ENCODE measurements around the gene NAXD.

DNA sequence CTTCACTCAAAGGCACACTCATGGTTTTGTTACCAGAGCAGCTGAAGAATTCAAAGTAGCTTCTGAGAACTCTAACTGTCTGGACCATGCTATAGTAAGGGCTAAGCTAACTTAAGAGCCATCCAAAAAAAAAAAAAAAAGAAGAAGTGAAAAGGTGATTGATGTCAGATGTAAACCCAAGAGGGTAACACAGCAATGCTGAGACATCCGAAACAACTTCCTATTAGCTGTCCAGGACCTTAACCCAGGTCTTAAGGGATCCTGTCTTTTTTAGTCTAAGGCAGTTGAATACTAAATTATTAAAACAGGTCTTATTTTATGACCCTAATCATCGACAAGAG lies 42.6 kb upstream of the NAXD start:
- TF ChIP-seq, protein P1, sequence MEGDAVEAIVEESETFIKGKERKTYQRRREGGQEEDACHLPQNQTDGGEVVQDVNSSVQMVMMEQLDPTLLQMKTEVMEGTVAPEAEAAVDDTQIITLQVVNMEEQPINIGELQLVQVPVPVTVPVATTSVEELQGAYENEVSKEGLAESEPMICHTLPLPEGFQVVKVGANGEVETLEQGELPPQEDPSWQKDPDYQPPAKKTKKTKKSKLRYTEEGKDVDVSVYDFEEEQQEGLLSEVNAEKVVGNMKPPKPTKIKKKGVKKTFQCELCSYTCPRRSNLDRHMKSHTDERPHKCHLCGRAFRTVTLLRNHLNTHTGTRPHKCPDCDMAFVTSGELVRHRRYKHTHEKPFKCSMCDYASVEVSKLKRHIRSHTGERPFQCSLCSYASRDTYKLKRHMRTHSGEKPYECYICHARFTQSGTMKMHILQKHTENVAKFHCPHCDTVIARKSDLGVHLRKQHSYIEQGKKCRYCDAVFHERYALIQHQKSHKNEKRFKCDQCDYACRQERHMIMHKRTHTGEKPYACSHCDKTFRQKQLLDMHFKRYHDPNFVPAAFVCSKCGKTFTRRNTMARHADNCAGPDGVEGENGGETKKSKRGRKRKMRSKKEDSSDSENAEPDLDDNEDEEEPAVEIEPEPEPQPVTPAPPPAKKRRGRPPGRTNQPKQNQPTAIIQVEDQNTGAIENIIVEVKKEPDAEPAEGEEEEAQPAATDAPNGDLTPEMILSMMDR (IDR thresholded peaks at IDR 0.05 in 8 of 11, conservative IDR thresholded peaks at IDR 0.05 in 3 of 11), result no peak
- TF ChIP-seq POLR2AphosphoS5 (IDR thresholded peaks at IDR 0.05), result no peak
- TF ChIP-seq POLR2A (IDR thresholded peaks at IDR 0.05), result no peak

Measured in spleen (tissue), 7 donors.